Measurements from ENCODE around the gene SLC26A6.

SLC26A6 gene, protein sequence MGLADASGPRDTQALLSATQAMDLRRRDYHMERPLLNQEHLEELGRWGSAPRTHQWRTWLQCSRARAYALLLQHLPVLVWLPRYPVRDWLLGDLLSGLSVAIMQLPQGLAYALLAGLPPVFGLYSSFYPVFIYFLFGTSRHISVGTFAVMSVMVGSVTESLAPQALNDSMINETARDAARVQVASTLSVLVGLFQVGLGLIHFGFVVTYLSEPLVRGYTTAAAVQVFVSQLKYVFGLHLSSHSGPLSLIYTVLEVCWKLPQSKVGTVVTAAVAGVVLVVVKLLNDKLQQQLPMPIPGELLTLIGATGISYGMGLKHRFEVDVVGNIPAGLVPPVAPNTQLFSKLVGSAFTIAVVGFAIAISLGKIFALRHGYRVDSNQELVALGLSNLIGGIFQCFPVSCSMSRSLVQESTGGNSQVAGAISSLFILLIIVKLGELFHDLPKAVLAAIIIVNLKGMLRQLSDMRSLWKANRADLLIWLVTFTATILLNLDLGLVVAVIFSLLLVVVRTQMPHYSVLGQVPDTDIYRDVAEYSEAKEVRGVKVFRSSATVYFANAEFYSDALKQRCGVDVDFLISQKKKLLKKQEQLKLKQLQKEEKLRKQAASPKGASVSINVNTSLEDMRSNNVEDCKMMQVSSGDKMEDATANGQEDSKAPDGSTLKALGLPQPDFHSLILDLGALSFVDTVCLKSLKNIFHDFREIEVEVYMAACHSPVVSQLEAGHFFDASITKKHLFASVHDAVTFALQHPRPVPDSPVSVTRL

GRCh38 chr3:48635222-48636021 lies at the start of gene SLC26A6:
SLC26A6 (minus strand) TSS chr3:48635461; CDS start chr3:48635393, 68 bp downstream.
- peak; percentile 61 to 86 for DNase-seq

GRCh38 chr3:48684480-48685143 lies 49.4 kb upstream of the SLC26A6 start:
- DNase-seq = no peak

GRCh38 chr3:48684054-48684349 lies 48.7 kb upstream of the SLC26A6 start:
- no peak for DNase-seq

GRCh38 chr3:48682786-48683185 lies 47.5 kb upstream of the SLC26A6 start:
- DNase-seq = no peak

DNA sequence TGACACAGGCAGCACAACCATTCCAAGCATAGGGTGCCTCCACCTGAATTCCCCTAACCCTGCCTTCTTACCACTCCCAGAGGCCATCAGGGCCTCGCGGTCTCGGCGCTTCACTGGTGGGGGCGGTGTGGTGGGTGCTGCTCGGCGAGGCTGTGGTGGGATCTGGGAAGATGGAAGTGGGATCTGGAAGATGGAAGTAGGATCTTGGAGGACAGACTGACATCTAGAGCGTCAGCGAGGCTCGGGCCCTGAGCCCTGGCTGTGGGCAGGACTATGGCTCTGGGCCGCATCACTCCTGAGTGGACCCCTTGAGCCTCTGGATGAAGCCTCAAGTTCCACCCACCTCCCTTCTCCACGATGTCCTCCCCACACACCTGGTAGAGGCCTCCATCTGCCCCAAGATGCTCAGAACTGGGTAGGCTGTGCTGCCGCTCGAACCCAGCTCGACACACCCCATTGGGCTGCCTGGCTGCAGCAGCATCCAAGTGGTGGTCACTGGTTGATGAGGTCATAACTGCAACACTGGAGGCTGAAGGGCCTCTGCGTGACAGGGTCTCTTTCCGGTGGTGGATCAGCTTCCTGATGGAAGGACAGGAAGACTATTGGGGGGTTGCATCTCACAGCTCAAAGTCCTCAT lies 46.8 kb upstream of the SLC26A6 start:
- DNase-seq = no peak

GRCh38 chr3:48681541-48681880 lies 46.2 kb upstream of the SLC26A6 start:
- no peak for DNase-seq

DNA sequence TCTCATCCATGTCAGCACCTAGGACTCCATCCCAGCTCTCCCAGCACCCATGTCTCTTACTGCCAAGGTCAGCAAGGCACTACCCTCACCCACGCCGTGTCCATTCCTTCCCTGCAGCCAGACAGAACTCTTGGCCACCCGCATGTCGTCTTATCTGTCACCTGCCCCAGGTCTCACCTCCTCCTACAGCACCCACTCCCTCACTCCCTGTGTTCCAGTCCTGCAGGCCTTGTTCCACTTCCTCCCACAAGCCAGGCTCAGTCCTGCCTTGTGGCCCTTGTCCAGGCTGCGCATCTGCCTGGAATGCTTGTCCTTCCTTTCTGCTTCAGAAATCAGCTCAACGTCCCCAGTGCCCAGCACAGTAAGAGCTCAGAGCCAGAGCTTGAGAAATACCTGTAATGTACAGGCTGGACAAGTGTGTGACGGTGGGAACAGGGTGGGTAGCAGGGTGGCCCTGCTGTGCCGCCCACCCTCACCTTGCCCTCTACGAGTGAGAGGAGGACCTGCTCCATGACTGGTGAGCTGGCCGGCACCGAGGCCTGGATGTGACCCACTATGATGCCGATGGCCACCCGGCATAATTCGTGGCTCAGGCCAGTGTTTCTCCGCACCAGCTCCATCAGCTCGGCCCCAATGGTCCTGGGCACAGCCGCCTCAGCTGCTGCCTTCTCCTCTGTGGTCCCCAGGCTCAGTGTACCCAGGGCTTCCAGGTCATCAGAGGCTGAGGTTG lies 45.7 kb upstream of the SLC26A6 start:
- DNase-seq = no peak

DNA sequence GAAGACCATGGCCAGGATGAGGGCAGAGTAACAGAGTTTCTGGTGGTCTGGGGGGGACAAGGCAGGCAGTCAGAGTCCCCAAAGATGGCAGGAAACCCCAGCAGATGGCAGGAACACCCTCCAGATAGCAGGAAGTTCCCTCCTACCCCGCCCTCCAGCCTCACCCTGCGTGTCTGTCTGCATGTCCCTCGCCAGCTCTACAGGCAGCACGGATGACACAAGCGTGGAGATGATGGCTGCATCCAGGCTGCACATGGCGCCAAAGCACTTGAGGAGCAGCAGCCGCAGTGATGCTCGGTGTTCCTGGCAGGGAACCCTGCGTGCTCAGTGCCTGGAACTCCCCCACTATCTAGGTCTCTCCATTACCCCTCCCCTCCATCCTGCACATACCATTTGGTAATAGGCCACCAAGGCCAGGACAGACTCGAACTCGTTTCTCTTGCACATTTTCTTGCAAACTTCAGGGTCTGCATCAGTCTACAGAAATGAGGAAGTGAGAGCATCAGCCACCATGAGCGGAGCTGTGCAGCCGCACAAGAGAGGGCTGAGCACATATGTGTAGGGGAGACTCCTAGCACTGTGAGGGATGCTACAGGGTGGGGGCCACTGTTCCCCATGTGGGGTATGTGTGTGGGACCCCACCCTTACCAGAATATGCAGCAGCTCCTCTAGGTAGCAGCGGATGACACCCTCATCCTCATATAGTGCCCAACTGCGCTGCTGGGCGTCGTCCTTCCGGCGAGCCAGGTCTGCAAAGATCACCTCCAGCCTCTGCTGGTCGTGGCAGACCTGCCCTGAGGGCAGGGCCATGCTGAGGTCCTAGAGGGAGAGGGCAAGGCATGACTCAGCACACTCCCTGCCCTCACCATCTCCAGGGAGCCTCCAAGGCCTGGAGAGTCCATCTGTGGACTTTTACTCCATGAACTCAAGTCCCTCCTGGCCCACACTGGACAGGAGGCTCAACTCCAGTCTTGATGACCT lies 44.4 kb upstream of the SLC26A6 start:
- no peak for DNase-seq

- no peak for DNase-seq
These were observed 43.5 kb upstream of the SLC26A6 start for GRCh38 chr3:48678566-48679380.

GRCh38 chr3:48678056-48678455 lies 42.8 kb upstream of the SLC26A6 start:
- no peak for DNase-seq

GRCh38 chr3:48674505-48674904 lies 39.2 kb upstream of the SLC26A6 start:
- no peak for DNase-seq

DNA sequence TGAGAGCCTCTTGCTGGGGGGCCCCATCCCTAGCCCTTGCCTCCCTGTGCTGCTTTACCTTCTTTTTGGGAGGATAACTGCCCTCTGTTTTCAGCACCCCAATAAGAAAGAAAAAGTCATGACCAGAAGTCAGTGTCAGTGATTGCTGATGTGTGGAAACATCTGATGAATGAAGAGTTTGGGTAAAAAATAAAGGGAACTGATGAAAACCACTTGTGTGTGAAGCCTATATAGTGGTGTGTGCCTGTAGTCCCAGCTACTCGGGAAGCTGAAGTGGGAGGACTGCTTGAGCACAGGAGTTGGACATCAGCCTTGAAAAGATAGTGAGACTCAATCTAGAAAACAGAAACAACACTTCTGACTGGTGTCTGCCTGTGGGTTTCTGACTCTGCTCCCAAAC lies 37.3 kb upstream of the SLC26A6 start:
- no peak for DNase-seq

DNA sequence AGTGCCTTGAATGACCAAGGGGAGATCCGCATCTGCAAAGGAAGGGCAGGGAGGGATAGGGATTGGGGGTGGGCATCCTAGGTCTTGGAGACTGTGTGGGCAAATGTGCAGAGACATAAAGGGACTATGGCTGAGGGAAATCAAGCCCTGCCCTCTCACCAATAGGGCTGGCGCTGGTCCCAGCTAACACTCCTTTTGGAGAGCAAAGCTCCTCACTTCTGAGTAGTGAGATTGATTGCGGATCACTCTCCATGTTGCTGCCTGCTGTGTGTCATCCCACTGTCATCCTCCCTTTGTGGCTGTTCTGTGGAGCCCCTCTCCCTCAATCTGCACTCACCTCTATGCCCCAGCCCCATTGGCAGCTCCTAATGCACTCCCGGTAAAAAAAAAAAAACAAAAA lies 29.7 kb upstream of the SLC26A6 start:
- DNase-seq = no peak

DNA sequence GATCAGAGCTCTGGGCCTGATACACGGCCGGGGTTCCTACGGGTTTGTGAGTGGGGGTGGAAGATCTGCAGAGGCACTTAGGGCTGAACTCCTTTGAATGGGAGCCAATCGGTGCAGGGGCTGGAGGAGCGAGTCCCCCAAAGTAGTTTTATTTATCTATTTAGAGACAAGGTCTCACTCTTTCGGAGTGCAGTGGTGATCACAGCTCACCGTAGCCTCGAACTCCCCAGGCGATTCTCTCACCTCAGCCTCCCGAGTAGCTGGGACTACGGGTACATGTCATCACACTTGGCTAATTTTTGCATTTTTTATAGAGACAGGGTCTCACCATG lies 29.0 kb upstream of the SLC26A6 start:
- no peak for DNase-seq

DNA sequence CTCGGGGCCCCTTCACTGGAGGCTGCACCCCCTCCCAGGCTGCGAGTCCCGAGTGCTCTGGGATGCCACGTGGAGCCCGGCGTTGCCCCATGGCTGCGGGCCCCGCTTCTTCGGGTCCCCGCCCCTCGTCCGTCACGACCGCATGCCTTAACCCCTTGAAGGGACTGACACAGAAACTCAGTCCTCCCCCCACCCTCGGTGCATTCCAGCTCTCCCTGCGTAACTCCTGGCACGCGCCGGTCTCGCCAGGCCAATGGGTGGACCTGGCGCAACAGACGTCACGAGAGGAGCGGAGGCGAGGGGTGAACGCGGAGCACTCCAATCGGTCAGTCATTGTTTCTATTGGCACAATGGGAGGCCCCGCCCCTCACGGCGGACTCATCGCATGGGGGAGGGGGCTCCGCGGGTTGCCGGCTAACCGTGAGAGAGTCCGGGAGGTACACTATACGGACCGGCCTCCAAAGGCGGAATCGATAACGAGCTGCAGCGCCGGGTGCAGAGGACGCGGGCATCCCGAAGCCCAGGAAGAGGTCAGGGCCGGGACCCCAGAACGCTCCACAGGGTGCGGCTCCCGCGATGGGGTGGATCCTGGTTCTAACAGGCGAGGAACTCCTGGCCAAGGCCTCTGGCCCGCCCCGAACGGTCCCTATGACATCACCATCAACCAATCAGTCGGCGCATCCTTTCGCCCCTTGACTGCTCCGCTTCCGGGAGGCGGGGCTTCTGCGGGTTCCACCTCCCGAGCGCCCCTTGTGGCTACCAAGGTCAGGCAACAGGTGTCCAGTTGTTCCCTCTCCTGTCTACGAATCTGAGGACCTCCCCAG lies 28.4 kb upstream of the SLC26A6 start:
- peak; percentile 92 to 93 for DNase-seq

- DNase-seq = peak in 1 of 2 experiments; percentile 63
These were observed 27.7 kb upstream of the SLC26A6 start, which contains the start of gene CELSR3 for GRCh38 chr3:48662753-48663488. CELSR3 (minus strand) TSS chr3:48662886; CDS start chr3:48662634, 252 bp downstream.

DNA sequence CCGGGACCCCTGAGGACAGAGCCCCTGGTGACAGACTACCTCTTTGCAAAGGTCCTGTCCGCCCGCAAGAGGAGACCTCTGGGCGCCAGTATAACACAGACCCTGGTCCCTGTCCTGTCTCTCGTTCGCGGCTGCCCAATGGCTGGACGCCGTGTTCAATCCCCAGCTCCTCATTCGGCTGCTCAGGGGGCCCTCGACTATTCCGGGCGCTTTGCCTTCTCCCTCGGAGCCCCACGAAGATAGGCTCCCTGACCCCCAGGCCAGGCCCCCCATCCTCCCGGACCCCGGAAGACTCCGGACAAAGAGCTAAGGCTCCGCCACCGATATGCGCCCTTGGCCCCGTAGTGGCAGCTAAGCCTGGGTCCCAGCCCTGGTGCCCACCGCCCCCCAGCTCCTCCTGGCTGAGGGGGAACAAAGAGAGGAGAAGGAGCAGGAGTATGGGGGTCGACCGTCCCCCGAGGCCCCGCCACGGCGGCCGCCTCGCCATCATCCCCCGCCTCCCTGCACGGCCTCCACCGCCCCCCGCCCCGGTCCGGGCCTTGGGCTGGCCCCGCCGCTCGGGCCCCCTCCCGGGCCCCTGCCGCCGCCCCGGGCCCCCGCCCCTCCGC lies 27.0 kb upstream of the SLC26A6 start:
- no peak for DNase-seq
